MM.1S (cell line): ENCODE measurements around the gene LSMEM2.

ENCODE experiments used
- DNase-seq: peaks from one replicate; pipeline ENCODE4 v3.0.0-alpha.2; 2015
- H2AFZ ChIP-seq: fragments of 300-600 bp; sonication (generic); 2 replicates; pipeline ENCODE4 v1.6.0; 2016; ENCODE audit warnings: antibody characterized with exemption, low read length
- H3F3A ChIP-seq: fragments of 300-600 bp; sonication (generic); 2 replicates; pipeline ENCODE4 v1.6.1; 2016; ENCODE audit warnings: mild to moderate bottlenecking, antibody characterized with exemption, low read length, moderate library complexity, mixed read lengths; ENCODE audit not compliant: insufficient read depth
- H3K27ac ChIP-seq: fragments of 300-600 bp; sonication (generic); 2 replicates; pipeline ENCODE4 v1.5.1; 2016; ENCODE audit warnings: mild to moderate bottlenecking, low read length
- H3K27me3 ChIP-seq: fragments of 300-600 bp; sonication (generic); replicated peaks from 2 replicates; pipeline ENCODE4 v1.6.0; 2016; ENCODE audit warnings: low read length; ENCODE audit not compliant: insufficient read depth
- H3K36me3 ChIP-seq: fragments of 300-600 bp; sonication (generic); replicated peaks from 2 replicates; pipeline ENCODE4 v1.6.1; 2016; ENCODE audit warnings: mild to moderate bottlenecking, low read length, mixed read lengths; ENCODE audit not compliant: insufficient read depth
- H3K4me1 ChIP-seq: fragments of 300-600 bp; sonication (generic); 2 replicates; pipeline ENCODE4 v1.6.1; 2016; ENCODE audit warnings: low read length, mixed read lengths
- H3K4me2 ChIP-seq: fragments of 300-600 bp; sonication (generic); 2 replicates; pipeline ENCODE4 v1.6.0; 2016; ENCODE audit warnings: low read depth, low read length
- H3K4me3 ChIP-seq: fragments of 300-600 bp; sonication (generic); 2 replicates; pipeline ENCODE4 v1.5.1; 2016; ENCODE audit warnings: low read length, mixed read lengths
- H3K79me2 ChIP-seq: fragments of 300-600 bp; sonication (generic); 2 replicates; pipeline ENCODE4 v1.6.1; 2016; ENCODE audit warnings: mixed run types, low read length, mixed read lengths
- H3K9ac ChIP-seq: fragments of 300-600 bp; sonication (generic); 2 replicates; pipeline ENCODE4 v1.6.1; 2016; ENCODE audit warnings: low read length, mixed read lengths
- H3K9me2 ChIP-seq: fragments of 300-600 bp; sonication (generic); replicated peaks from 2 replicates; pipeline ENCODE4 v1.6.1; 2016; ENCODE audit warnings: mild to moderate bottlenecking, low read length, mixed read lengths; ENCODE audit not compliant: insufficient read depth
- H3K9me3 ChIP-seq: fragments of 300-600 bp; sonication (generic); replicated peaks from 2 replicates; pipeline ENCODE4 v1.6.1; 2016; ENCODE audit warnings: mild to moderate bottlenecking, low read length, mixed read lengths; ENCODE audit not compliant: insufficient read depth
- H4K20me1 ChIP-seq: fragments of 300-600 bp; sonication (generic); 2 replicates; pipeline ENCODE4 v1.6.1; 2016; ENCODE audit warnings: mild to moderate bottlenecking, low read length, moderate library complexity, mixed read lengths; ENCODE audit not compliant: insufficient read depth
- CTCF ChIP-seq: fragments of 300-600 bp; sonication (generic); IDR thresholded peaks from 2 replicates; pipeline ENCODE4 v1.5.1; 2016; ENCODE audit warnings: antibody characterized with exemption, low read length, mixed read lengths
- EZH2 ChIP-seq: fragments of 300-600 bp; sonication (generic); optimal IDR thresholded peaks from 2 replicates; pipeline ENCODE3; 2017; ENCODE audit warnings: low read depth, mild to moderate bottlenecking, antibody characterized with exemption, low read length, mixed read lengths
- EZH2phosphoT487 ChIP-seq: fragments of 300-600 bp; sonication (generic); IDR thresholded peaks from 2 replicates; pipeline ENCODE4 v1.6.1; 2018; ENCODE audit warnings: antibody characterized with exemption, low read length

LSMEM2 gene

GRCh38 chr3:50286322-50287227, 7.7 kb downstream of the LSMEM2 start:
- H3K27me3 ChIP-seq: no peaks in the 10 kb centered on the region
- TF ChIP-seq CTCF (no peak), EZH2phosphoT487 (no peak), EZH2 (no peak)
- no peak for DNase-seq

GRCh38 chr3:50287262-50287661, 8.4 kb downstream of the LSMEM2 start:
- H4K20me1 ChIP-seq: no peaks in the 10 kb centered on the region

More at GRCh38 chr3:50286322-50287227, 7.7 kb downstream of the LSMEM2 start:
- peaks cover 15% of the 10 kb centered on the region for H3K36me3 ChIP-seq
- no peak overlapping the region for H3K9ac ChIP-seq
- H3K4me2 ChIP-seq: no peak overlapping the region
- no peaks in the 10 kb centered on the region for H3K9me3 ChIP-seq
- no peaks in the 10 kb centered on the region for H3F3A ChIP-seq
- no peaks in the 10 kb centered on the region for H4K20me1 ChIP-seq
- no peaks in the 10 kb centered on the region; the same call in 1 of the 2 replicates for H3K4me1 ChIP-seq
- peaks cover 33% of the 10 kb centered on the region for H3K79me2 ChIP-seq
- H3K9me2 ChIP-seq: no peaks in the 10 kb centered on the region
- H3K27ac ChIP-seq: no peak overlapping the region
- H3K4me3 ChIP-seq: no peak overlapping the region
- no peak overlapping the region for H2AFZ ChIP-seq

GRCh38 chr3:50288387-50289007, 9.6 kb downstream of the LSMEM2 start:
- H3F3A ChIP-seq: no peaks in the 10 kb centered on the region
- no peaks in the 10 kb centered on the region for H3K9me2 ChIP-seq
- no peak overlapping the region for H2AFZ ChIP-seq
- TF ChIP-seq CTCF (no peak), EZH2 (no peak), EZH2phosphoT487 (no peak)
- no peak overlapping the region for H3K9ac ChIP-seq
- H3K4me2 ChIP-seq: no peak overlapping the region
- peaks cover 15% of the 10 kb centered on the region for H3K36me3 ChIP-seq
- no peak overlapping the region for H3K27ac ChIP-seq
- DNase-seq: no peak
- H3K27me3 ChIP-seq: no peaks in the 10 kb centered on the region
- peaks cover 5% of the 10 kb centered on the region; the same call in 1 of the 2 replicates for H3K4me1 ChIP-seq
- no peaks in the 10 kb centered on the region for H4K20me1 ChIP-seq
- no peak overlapping the region for H3K4me3 ChIP-seq
- H3K79me2 ChIP-seq: peaks cover 40% of the 10 kb centered on the region
- H3K9me3 ChIP-seq: no peaks in the 10 kb centered on the region

More at GRCh38 chr3:50287262-50287661, 8.4 kb downstream of the LSMEM2 start:
- Histone ChIP-seq H3K4me3 (no peak overlapping the region), H3K4me1 (no peaks in the 10 kb centered on the region; the same call in 1 of the 2 replicates), H2AFZ (no peak overlapping the region), H3K9me3 (no peaks in the 10 kb centered on the region), H3K36me3 (peaks cover 15% of the 10 kb centered on the region), H3K9ac (no peak overlapping the region), H3F3A (no peaks in the 10 kb centered on the region), H3K9me2 (no peaks in the 10 kb centered on the region), H3K4me2 (no peak overlapping the region), H3K27ac (no peak overlapping the region), H3K79me2 (peaks cover 40% of the 10 kb centered on the region), H3K27me3 (no peaks in the 10 kb centered on the region)
- TF ChIP-seq CTCF (no peak), EZH2 (no peak), EZH2phosphoT487 (no peak)
- no peak for DNase-seq
